ENCODE measurements around the gene ACTL7B.

DNA sequence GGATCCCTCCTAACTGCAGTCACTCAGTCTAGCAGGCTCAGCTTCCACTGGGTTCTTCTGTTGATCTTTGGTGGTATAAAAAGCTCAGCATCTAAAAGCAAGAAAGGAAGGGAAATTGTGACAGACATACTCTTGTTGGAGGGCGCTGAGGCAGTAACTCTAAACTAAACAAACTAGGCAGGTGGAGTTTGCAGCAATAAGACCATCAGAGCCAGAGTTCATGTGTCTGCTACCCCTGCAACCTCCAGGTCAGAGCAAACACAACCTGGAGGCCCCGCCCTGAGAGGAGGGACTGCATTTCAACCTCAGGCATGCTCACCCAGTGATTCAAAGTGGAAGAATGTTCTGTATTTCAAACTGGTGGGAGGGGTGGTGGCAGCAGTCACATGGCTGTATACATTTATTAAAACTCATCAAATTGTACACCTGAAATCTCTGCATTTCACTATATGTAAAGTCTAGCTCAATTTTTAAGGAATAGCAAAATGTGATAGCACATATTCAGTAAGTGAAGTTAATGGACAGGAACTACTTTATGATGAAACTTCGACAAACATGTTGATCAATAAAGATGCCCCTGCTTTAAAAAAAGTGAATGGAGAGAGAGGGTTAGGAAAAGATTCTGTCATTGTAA, 13.4 kb upstream of the ACTL7B start:
- TF ChIP-seq EZH2 (IDR thresholded peaks at IDR 0.05; ENCODE audit: borderline replicate concordance, low read length) (no peak), CTCF (conservative IDR thresholded peaks at IDR 0.05 in 1 of 2, IDR thresholded peaks at IDR 0.05 in 1 of 2; ENCODE audit: extremely low read depth in 1 of 2, insufficient read depth in 1 of 2, low read depth in 1 of 2, low read length in 2 of 2) (no peak)
